HCT116 (cell line): ENCODE measurements around the gene BAIAP2. TPM values are rescaled to one million over a fixed set of nuclear protein-coding genes. Genes with fewer than 3 reads are reported as not detected.

Experiments
- ATAC-seq: fragments of 200-7000 bp; cut with Tn5 transposase; 2 replicates; pipeline ENCODE4 v1.9.1; 2020; ENCODE audit warnings: mild to moderate bottlenecking, moderate library complexity
- BruUV-seq: library from RNA; stranded (reverse); fragments of 400-500 nt; replicated peaks from 2 replicates; lab custom pipeline; 2021; lab: Mats Ljungman, UMichigan
- CTCF ChIA-PET: fragments of 300-600 bp; sonication (Branson Sonifier 250); formaldehyde crosslinking; loops from one replicate; lab custom pipeline; 2021; ENCODE audit warnings: antibody characterized with exemption; lab: Charles Lee
- POLR2A ChIA-PET: fragments of 300-600, 350-600 bp; sonication (Branson Sonifier 250); formaldehyde crosslinking; loops from one replicate; lab custom pipeline; 2021; ENCODE audit warnings: antibody characterized with exemption; lab: Charles Lee
- RAD21 ChIA-PET, 2 experiments: fragments of 300-600 bp; sonication (Branson Sonifier 250); formaldehyde crosslinking; loops; one replicate each; lab custom pipeline; 2023; ENCODE audit warnings: low total read pairs in 2 of 2; ENCODE audit not compliant: uncharacterized antibody in 2 of 2, unreplicated experiment in 2 of 2, low non-redundant PET in 1 of 2; lab: Charles Lee
- DNase-seq: peaks from one replicate; pipeline ENCODE4 v3.0.0-alpha.2; 2010; ENCODE audit warnings: low read depth, low spot score
- H2AFZ ChIP-seq: fragments of 200-600 bp; shearing (Covaris generic), sonication (generic); 2 replicates; pipeline ENCODE4 v1.6.1; 2017; ENCODE audit warnings: low read depth, mixed run types, mixed read lengths, antibody characterized with exemption, low read length; ENCODE audit not compliant: poor library complexity, severe bottlenecking
- H3K27ac ChIP-seq: 2 replicates; pipeline ENCODE4 v1.5.1; 2012; ENCODE audit warnings: low read depth, low read length
- H3K27me3 ChIP-seq: fragments of 200-600 bp; sonication (generic); 2 replicates; pipeline ENCODE4 v1.6.1; 2016; ENCODE audit warnings: mixed run types, low read length, mixed read lengths; ENCODE audit not compliant: insufficient read depth
- H3K36me3 ChIP-seq, 2 experiments: fragments of 200-500 bp in 1 of 2; fragments of 200-600 bp in 1 of 2; sonication (Bioruptor generic) in 1 of 2; sonication (generic) in 1 of 2; 2 replicates each; pipeline versions ENCODE4 v1.5.1 to v1.6.1; 2014 to 2016; ENCODE audit warnings: low read length in 2 of 2, inconsistent platforms in 1 of 2, mixed read lengths in 1 of 2, mixed run types in 1 of 2; ENCODE audit not compliant: insufficient read depth in 2 of 2, control insufficient read depth in 1 of 2
- H3K4me1 ChIP-seq, 2 experiments: fragments of 200-600 bp in 1 of 2; sonication (generic) in 1 of 2; 2 replicates each; pipeline versions ENCODE4 v1.5.1 to v1.6.1; 2012 to 2017; ENCODE audit warnings: low read length in 2 of 2, inconsistent platforms in 1 of 2, mild to moderate bottlenecking in 1 of 2, mixed read lengths in 1 of 2, mixed run types in 1 of 2, moderate library complexity in 1 of 2; ENCODE audit not compliant: insufficient read depth in 2 of 2, control insufficient read depth in 1 of 2
- H3K4me2 ChIP-seq: fragments of 200-600 bp; sonication (generic); 2 replicates; pipeline ENCODE4 v1.6.1; 2017; ENCODE audit warnings: mixed run types, low read length, mixed read lengths
- H3K4me3 ChIP-seq, 2 experiments: fragments of 200-600 bp in 1 of 2; sonication (generic) in 1 of 2; replicated peaks in 1 of 2; 2 replicates each; pipeline ENCODE4 v1.5.1; 2011 to 2016; ENCODE audit warnings: low read length in 2 of 2, control low read depth in 1 of 2, low read depth in 1 of 2, mild to moderate bottlenecking in 1 of 2, mixed read lengths in 1 of 2, mixed run types in 1 of 2
- H3K79me2 ChIP-seq: fragments of 200-600 bp; sonication (generic); 2 replicates; pipeline ENCODE4 v1.6.1; 2017; ENCODE audit warnings: mild to moderate bottlenecking, mixed run types, low read length, moderate library complexity, mixed read lengths; ENCODE audit not compliant: insufficient read depth
- H3K9ac ChIP-seq: fragments of 200-600 bp; sonication (generic); 2 replicates; pipeline ENCODE4 v1.6.1; 2016; ENCODE audit warnings: low read length, mixed read lengths
- H3K9me2 ChIP-seq: fragments of 200-600 bp; sonication (generic), shearing (Covaris generic); 2 replicates; pipeline ENCODE4 v1.6.1; 2017; ENCODE audit warnings: mixed run types, mild to moderate bottlenecking, moderate library complexity; ENCODE audit not compliant: insufficient read depth
- H3K9me3 ChIP-seq, 2 experiments: fragments of 200-500 bp in 1 of 2; fragments of 200-600 bp in 1 of 2; sonication (Bioruptor generic) in 1 of 2; sonication (generic) in 1 of 2; 2 replicates each; pipeline ENCODE4 v1.6.1; 2014 to 2017; ENCODE audit warnings: low read length in 2 of 2, mixed read lengths in 2 of 2, inconsistent platforms in 1 of 2, low read depth in 1 of 2, mild to moderate bottlenecking in 1 of 2, mixed run types in 1 of 2, moderate library complexity in 1 of 2; ENCODE audit not compliant: control insufficient read depth in 1 of 2, insufficient read depth in 1 of 2
- H4K20me1 ChIP-seq: fragments of 200-600 bp; sonication (generic), shearing (Covaris generic); 2 replicates; pipeline ENCODE4 v1.6.1; 2017; ENCODE audit warnings: mixed run types, mild to moderate bottlenecking, moderate library complexity; ENCODE audit not compliant: insufficient read depth
- EZH2 ChIP-seq: fragments of 200-600 bp; sonication (generic); IDR thresholded peaks from 2 replicates; pipeline ENCODE4 v1.6.1; 2017; ENCODE audit warnings: antibody characterized with exemption, mixed run types
- EZH2phosphoT487 ChIP-seq: fragments of 200-600 bp; IDR thresholded peaks from 2 replicates; pipeline ENCODE4 v1.6.1; 2018; ENCODE audit warnings: antibody characterized with exemption, borderline replicate concordance
- JUND ChIP-seq: IDR thresholded peaks from 2 replicates; pipeline ENCODE4 v1.6.1; 2012
- SP1 ChIP-seq: IDR thresholded peaks from 2 replicates; pipeline ENCODE4 v1.6.1; 2012; ENCODE audit warnings: low read depth
- ZNF274 ChIP-seq: fragments of 200-500 bp; sonication (Bioruptor generic); IDR thresholded peaks from 2 replicates; pipeline ENCODE4 v1.6.1; 2014; ENCODE audit warnings: mild to moderate bottlenecking, low read depth, low read length, inconsistent platforms
- intact Hi-C: fragments of 100-400 bp; cut with micrococcal nuclease; formaldehyde crosslinking; loops from 2 replicates; pipeline ENCODE4 v1.10.0; 2022
- total RNA-seq: library from RNA; stranded (reverse); gene quantifications from one replicate; pipeline ENCODE4 v1.2.1, GENCODE V29; 2021; ENCODE audit not compliant: unreplicated experiment
- TF ChIP-seq, protein P1 (sequence below): IDR thresholded peaks from 2 replicates; pipeline ENCODE4 v1.6.1; 2012
- TF ChIP-seq, protein P2 (sequence below): IDR thresholded peaks from 2 replicates; pipeline ENCODE4 v1.6.1; 2011; ENCODE audit warnings: mild to moderate bottlenecking, low read length, moderate library complexity; ENCODE audit not compliant: insufficient replicate concordance; ENCODE audit errors: extremely low read depth

Gene BAIAP2
- total RNA-seq, 1 experiment from 2014 or later = 105 TPM

DNA sequence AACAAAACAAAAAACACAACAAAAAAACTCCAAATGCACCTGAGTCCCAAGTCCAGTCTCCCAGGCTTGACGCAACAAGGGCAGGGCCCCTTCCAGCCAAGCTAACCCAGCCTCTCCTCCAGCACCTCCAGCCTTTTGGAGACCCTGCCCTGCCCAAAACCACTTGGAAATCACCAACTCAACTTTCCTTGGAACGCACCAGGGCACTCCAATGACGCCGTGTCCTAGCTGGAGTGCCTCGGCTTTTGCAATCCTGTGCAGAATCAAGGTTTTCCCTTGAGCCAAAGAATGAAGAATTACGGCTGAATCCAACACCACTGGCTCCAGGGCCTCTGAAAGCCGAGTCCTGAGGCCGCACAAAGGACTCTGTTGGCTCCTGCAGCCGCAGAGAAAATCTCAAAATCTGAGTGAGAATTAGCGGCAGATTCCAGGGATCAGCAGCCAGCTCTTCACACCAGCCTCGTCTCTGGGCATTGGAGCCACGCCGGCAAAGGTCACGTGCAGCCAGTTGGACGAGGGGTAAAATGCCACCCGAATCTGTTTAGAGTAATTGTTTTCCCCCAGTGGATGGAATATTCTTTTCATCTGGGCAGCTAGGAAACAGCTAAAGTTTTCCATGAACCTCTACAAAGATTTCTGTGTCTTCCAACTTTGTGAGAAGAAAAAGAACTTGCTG is 9.7 kb upstream of the BAIAP2 start:
- CTCF ChIA-PET = interaction anchor here (1.0 to 4.8 kb wide), 2 partner anchors 10 to 73 kb away, joined by 3 to 34 read pairs; no protein-coding TSS in a partner anchor
- H3K9me3 ChIP-seq = no peaks in the 10 kb centered on the region; a peak in 1 of 4 replicates
- peaks cover 13 to 18% of the 10 kb centered on the region in 2 experiments; a peak in 3 of 4 replicates for H3K4me1 ChIP-seq
- intact Hi-C loops = no loop called here
- H3K79me2 ChIP-seq = no peaks in the 10 kb centered on the region
- no peaks in the 10 kb centered on the region for H3K27me3 ChIP-seq
- H3K27ac ChIP-seq = no peak overlapping the region
- H3K4me2 ChIP-seq = no peak overlapping the region
- TF ChIP-seq JUND (no peak), EZH2 (no peak), EZH2phosphoT487 (no peak), SP1 (no peak), ZNF274 (no peak)
- TF ChIP-seq, protein P1, sequence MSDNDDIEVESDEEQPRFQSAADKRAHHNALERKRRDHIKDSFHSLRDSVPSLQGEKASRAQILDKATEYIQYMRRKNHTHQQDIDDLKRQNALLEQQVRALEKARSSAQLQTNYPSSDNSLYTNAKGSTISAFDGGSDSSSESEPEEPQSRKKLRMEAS = no peak
- TF ChIP-seq, protein P2, sequence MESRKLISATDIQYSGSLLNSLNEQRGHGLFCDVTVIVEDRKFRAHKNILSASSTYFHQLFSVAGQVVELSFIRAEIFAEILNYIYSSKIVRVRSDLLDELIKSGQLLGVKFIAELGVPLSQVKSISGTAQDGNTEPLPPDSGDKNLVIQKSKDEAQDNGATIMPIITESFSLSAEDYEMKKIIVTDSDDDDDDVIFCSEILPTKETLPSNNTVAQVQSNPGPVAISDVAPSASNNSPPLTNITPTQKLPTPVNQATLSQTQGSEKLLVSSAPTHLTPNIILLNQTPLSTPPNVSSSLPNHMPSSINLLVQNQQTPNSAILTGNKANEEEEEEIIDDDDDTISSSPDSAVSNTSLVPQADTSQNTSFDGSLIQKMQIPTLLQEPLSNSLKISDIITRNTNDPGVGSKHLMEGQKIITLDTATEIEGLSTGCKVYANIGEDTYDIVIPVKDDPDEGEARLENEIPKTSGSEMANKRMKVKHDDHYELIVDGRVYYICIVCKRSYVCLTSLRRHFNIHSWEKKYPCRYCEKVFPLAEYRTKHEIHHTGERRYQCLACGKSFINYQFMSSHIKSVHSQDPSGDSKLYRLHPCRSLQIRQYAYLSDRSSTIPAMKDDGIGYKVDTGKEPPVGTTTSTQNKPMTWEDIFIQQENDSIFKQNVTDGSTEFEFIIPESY = no peak
- TF ChIP-seq, all 23 proteins: peak for 0
- DNase-seq (no peak), ATAC-seq (no peak)
- ChIA-PET RAD21 (no interaction called here), POLR2A (no interaction called here)
- no peaks in the 10 kb centered on the region for H3K36me3 ChIP-seq
- BruUV-seq = no TSS peak
- no peak overlapping the region for H3K4me3 ChIP-seq
- H2AFZ ChIP-seq = no peak overlapping the region
- no peaks in the 10 kb centered on the region for H4K20me1 ChIP-seq
- H3K9me2 ChIP-seq = no peaks in the 10 kb centered on the region
- no peak overlapping the region for H3K9ac ChIP-seq
